AG04449 (cell line): Measurements from ENCODE around the gene KANSL3.

ENCODE experiments used
- CTCF ChIA-PET: fragments of 350-600 bp; formaldehyde crosslinking; extraction: SDS; loops from one replicate; lab custom pipeline; 2021; ENCODE audit warnings: antibody characterized with exemption; lab: Yijun Ruan, JAX
- POLR2A ChIA-PET: fragments of 400-600, 350-600 bp; formaldehyde crosslinking; extraction: SDS; loops from one replicate; lab custom pipeline; 2020; ENCODE audit warnings: antibody characterized with exemption, inconsistent platforms; lab: Yijun Ruan, JAX
- DNase-seq: peaks from one replicate; pipeline ENCODE4 v3.0.0-alpha.2; 2010; ENCODE audit warnings: low read depth, low spot score
- H3K4me3 ChIP-seq: 2 replicates; pipeline ENCODE4 v1.5.1; 2011; ENCODE audit warnings: low read depth, mild to moderate bottlenecking, control low read depth, low read length
- TF ChIP-seq, protein P1 (sequence below): IDR thresholded peaks from one replicate; pipeline ENCODE4 v1.5.1; 2011; ENCODE audit warnings: mild to moderate bottlenecking, moderate library complexity, low read length, control low read depth, inconsistent platforms; ENCODE audit not compliant: insufficient read depth; ENCODE audit errors: missing control alignments

The KANSL3 gene

GRCh38 chr2:96547203-96547641, 90.9 kb downstream of the KANSL3 start:
- ChIA-PET POLR2A (interaction anchor here (1.2 kb wide), 1 partner anchor 9 kb away, joined by 4 read pairs; no protein-coding TSS in a partner anchor), CTCF (interaction anchor here (0.7 to 18.6 kb wide), 6 partner anchors 6 to 555 kb away, joined by 3 to 257 read pairs (median 3); partner anchors contain the start of gene ARID5A)
- DNase-seq = no peak
- TF ChIP-seq, protein P1, sequence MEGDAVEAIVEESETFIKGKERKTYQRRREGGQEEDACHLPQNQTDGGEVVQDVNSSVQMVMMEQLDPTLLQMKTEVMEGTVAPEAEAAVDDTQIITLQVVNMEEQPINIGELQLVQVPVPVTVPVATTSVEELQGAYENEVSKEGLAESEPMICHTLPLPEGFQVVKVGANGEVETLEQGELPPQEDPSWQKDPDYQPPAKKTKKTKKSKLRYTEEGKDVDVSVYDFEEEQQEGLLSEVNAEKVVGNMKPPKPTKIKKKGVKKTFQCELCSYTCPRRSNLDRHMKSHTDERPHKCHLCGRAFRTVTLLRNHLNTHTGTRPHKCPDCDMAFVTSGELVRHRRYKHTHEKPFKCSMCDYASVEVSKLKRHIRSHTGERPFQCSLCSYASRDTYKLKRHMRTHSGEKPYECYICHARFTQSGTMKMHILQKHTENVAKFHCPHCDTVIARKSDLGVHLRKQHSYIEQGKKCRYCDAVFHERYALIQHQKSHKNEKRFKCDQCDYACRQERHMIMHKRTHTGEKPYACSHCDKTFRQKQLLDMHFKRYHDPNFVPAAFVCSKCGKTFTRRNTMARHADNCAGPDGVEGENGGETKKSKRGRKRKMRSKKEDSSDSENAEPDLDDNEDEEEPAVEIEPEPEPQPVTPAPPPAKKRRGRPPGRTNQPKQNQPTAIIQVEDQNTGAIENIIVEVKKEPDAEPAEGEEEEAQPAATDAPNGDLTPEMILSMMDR = no peak
- no peak overlapping the region for H3K4me3 ChIP-seq

DNA sequence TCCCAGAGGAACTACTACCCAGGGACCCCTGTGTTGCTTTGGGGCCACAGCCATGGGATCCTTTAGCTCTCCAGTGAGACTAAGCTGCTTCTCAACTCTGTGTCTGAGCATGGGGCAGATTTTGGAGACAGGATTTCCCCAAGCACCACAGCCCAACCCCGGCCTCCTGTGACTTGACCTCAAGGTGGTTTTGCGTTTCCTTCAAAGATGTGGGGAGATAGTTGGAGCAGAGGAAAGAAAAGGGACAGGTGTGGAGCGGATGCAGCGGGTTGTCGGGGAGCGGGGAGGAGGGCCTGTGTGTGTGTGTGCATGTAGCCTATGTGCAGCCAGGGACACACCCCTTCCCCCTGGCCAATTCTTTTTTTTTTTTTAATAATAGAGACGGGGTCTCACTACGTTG, 91.3 kb downstream of the KANSL3 start:
- POLR2A ChIA-PET = no interaction called here
- H3K4me3 ChIP-seq = no peak overlapping the region
- no peak for DNase-seq
- TF ChIP-seq, protein P1 = no peak
- CTCF ChIA-PET = interaction anchor here (1.0 to 18.6 kb wide), 4 partner anchors 7 to 554 kb away, joined by 3 to 257 read pairs (median 3); no protein-coding TSS in a partner anchor

GRCh38 chr2:96546321-96546720, 91.8 kb downstream of the KANSL3 start:
- POLR2A ChIA-PET = no interaction called here
- CTCF ChIA-PET = interaction anchor here (0.7 to 18.6 kb wide), 3 partner anchors 7 to 12 kb away, joined by 3 to 257 read pairs (median 3); no protein-coding TSS in a partner anchor
- no peak overlapping the region for H3K4me3 ChIP-seq
- DNase-seq = no peak
- TF ChIP-seq, protein P1 = no peak
